Cerebellar nuclear complex (tissue), 1 donor: ENCODE results near the gene NECAB3.

ENCODE experiments used
- DNase-seq, 2 experiments: peaks; one replicate each; lab custom pipeline; 2025; lab: John Stamatoyannopoulos, UW

The NECAB3 gene

DNA sequence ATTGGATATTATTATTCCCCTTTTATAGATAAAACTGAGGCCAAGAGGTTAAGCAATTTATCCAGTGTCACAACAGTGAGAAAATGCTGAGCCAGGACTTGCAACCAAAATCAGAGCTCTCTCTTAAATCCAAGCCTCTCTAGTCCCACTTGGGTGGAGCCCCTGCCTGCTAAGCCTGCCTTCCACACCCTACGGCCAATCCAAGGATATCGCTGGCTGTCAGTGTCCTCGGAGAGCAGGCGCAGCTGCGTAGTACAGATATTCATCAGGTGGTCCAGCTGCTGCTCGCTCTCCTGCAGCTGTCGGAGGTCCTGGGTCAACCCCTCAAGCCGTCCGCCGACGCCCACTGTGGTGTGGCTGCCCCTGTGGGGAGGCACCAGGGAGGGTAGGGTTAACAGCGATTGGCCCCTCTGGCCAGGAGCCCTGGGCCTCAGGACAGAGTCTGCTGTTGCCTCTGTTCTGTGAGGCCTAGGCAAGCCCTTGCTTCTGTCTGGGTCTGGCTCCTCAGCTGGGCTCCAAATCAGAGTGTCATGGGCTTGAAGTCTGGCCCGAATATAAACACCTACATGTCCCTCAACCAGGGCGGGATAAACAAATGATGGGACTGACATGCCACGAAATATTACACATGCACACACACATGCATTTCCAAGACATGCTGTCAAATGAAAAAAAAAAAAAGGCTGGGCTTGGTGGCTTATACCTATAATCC, 3.9 kb upstream of the NECAB3 start:
- DNase-seq, result no peak

- DNase-seq, result no peak
These were observed 2.7 kb upstream of the NECAB3 start for GRCh38 chr20:33676652-33677645.

GRCh38 chr20:33676121-33676520, 1.9 kb upstream of the NECAB3 start:
- DNase-seq, result no peak

- DNase-seq, result no peak
These were observed 1.1 kb upstream of the NECAB3 start for GRCh38 chr20:33675136-33675959.

DNA sequence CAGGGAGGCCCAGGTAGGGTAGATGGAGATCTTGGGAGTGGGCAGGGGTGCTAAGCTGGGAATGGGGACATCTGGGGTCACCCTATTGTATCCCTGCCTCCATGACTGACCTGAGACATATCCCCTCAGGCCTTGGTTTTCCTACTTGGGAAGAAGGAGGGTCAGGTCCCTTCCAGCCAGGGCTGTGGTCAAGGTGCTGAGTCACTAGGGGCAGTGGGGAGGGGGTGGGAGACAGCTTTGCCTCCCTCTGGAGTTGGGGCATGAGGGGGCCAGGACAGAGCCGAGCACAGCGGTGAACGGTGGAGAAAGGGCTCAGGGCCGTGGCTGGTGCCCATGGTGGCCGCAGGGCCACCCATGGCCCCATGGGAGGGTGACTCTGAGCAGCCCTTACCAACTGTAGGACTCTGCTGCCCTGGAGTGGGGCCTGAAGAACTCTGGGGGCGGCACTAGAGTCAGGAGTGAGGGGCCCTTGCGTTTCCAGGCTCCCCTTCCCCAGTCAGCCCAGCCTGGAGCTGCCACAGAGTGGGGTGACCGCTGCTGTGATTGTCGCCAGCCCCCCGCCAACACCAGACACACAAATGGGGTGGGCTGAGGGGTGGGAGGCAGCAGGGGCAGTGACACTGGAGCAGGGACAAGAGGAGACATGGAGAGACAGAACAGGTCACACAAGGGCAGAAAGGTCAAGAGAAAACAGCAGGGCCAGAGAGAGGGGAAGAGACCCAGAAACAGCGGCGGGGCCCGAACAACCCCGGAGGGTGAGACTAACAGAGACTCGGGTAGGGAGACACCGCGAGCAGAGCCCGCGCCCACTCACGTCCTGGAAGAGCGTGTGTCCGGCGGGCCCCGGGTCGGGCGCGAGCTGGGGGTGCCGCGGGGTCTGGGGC, 576 bp downstream of the NECAB3 start:
- no peak for DNase-seq

- DNase-seq, result no peak
These were observed 1.2 kb downstream of the NECAB3 start for GRCh38 chr20:33673114-33673409.

GRCh38 chr20:33672426-33673113, 1.7 kb downstream of the NECAB3 start:
- DNase-seq, result no peak

DNA sequence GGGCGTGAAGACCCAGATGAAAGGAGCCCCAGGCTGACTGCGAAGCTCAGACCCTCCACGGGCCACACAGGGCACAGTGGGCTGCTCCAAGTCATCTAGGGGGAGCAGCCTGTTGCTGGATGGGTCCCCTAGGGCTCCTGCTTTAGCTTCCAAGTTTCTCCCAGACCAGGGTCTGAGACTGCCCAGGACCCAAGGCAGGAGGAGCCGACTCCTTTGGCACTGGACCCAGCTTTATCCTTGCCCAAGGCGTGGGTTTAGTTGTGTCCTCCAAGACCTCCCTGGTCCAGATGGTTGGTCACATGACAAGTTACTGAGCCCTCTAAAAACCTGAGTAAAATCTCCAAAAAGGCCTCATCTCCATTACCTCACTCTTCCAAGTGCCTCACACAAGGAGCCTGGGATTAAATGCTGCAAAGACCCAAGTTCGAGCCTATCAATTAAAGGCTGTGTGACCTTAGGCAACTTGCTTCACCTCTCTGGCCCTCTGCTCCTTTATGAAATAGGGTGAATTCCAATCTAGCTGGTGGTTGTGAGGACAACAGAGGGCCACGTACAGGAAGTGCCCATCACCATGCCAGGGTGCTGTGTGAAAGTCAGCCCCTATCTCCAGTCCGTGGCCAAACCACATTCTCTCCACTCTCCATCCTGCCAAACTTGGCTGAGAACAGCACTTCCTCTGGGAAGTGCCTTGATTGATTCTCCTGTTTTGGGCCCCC, 2.5 kb downstream of the NECAB3 start:
- DNase-seq, result no peak

- DNase-seq, result no peak
These were observed 3.3 kb downstream of the NECAB3 start for GRCh38 chr20:33670715-33671499.

GRCh38 chr20:33669873-33670640, 4.2 kb downstream of the NECAB3 start:
- DNase-seq, result no peak

DNA sequence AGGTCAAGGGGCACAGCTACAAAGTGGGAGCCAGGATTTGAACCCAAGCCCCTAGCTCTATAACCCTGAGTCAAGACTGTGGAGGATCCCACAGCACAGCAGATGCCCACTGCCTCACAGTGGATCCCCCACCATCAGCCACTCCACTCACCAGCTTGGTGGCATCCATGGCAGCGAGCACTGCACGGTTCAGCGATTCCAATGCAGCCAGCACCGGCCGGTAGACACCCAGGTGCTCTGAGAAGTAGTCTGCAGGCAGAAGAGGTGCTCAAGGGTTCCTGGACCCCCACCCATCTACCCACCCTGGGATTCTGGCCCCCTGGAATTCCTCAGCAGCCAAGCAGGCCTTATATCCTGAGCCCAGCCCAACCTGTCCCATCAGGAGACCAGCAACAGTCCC, 5.0 kb downstream of the NECAB3 start:
- no peak for DNase-seq

DNA sequence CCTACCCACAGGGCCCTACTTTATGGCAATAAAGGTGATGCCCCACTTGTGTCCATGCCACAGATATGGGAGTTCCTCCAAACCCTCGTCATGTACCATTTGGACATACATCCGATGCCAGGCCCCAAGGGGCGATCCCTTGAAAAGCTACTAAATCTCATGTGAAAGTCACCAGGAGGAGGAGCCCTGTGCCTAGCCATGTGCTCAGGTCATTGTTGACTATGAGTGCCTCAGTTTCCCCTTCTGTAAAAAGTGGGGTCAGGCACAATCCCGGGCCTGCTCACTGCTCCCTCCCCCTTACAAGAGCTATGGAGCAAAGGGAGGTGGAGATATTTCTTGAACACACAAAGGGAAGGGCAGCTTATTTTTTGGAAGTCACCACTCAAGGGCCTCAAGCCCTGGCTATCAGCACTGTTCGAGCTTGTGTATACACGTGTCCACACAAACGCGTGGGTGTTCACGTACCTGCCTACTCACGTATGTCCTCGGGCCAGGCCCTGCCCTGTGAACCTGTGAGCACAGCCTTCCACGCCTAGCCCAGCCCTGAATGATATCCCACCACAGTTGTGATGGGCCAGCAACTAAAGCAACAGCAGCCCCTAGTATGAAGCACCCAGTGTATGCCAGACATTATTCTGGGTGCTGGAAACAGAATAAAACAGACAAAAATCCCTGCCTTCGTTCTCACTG, 5.6 kb downstream of the NECAB3 start:
- DNase-seq, result no peak

DNA sequence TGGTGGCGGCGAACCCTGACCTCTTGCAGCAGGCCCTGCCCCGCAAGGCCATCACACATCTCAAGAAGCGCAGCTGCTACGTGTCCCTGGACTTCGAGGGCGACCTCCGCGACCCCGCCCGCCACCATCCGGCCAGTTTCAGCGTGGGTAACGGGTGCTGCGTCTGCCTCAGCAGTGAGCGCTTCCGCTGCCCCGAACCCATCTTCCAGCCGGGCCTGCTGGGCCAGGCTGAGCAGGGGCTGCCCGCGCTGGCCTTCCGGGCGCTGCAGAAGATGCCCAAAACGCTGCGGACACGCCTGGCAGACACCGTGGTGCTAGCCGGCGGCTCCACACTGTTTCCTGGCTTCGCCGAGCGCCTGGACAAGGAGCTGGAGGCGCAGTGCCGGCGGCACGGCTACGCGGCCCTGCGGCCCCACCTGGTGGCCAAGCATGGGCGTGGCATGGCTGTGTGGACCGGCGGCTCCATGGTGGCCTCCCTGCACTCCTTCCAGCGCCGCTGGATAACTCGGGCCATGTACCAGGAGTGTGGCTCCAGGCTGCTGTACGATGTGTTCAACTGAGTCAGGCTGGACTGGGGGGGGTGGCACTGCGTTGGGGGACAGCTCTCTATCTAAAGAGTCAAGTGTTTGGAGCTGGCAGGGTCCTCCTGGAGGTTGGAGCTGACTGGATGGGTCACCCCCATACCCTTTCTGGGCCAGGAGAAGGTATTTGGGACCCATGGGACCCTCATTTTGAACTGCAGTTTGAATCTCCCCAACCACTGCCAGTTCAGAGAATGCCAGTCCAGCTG, 6.4 kb downstream of the NECAB3 start:
- peak in 1 of 2 experiments; percentile 30 for DNase-seq

- no peak for DNase-seq
These were observed 7.0 kb downstream of the NECAB3 start for GRCh38 chr20:33667245-33667675.

DNA sequence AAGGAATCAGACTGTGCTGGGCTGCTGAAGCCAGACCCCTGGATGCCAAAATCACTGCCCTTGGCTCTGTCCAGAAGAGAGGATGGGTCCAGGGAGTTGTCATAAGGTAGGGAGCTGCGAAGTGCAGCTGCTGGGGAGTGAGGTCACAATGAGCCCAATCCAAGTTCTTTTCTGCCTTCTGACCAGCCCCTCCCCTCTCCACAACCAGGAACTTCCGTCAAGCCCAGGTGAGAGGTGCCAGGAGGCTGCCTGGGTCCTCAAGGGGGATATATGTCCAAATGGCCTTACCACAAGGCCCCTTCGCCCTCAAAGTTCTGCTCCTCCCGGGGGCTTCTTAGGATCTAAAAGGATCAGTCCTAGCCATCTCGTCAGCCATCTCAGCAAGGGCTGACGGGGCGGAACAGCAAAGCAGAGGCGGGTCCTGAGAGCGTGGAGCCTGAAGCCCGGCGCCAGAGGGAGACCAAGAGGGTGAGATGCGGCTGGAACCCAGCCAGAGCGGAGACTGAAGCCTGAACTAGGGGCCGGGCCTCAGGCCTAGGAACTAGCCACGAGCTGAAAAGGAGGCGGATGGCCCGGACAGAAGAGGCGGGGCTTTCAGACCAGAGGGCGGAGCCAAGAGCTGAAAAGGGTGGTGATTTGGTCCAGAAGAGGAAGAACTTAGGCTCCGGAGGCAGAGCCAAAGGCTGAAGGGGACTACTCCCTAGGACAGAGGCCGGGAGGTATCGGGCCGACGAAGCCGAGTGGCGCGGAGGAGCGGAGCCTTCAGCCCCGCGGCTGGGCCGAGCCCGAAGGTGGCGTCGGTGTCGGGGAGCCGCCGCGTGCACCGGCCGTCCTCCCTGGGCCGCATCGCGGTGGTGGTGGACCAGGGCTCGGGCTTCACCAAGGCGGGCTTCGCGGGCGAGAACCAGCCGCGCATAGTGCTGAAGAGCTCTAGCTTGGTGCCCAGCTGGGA, 7.7 kb downstream of the NECAB3 start, which contains the start of gene ACTL10:
TSS of gene ACTL10 (plus strand) at position 651 of the 952 bp plus-strand sequence. CDS start 555 bp downstream, outside the sequence.
- peak in 1 of 2 experiments; percentile 13 for DNase-seq

DNA sequence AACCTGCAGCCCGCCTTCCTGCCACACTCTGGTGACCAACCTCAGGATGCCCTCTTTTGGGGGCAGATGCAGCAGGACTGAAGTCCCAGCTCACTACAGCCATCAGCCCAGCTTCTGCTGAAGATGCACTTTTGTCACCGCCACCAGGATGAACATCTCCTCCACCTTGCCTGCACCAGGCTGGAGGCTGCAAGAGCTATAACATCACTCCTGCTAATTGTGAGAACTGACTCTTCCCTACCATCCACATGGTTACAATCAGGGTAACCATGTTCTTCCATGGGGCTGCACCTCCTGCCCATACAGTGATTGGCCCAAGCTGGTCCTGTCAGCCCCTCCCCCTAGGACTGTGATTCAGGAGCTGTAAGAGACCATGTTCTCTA, 9.5 kb downstream of the NECAB3 start:
- no peak for DNase-seq
